GM21390 (cell line): Measurements from ENCODE around the gene TPO.

ENCODE experiments used
- ATAC-seq: cut with Tn5 transposase; IDR thresholded peaks from one replicate; pipeline ENCODE4 v1.9.1; 2021; ENCODE audit not compliant: unreplicated experiment

Gene TPO

DNA sequence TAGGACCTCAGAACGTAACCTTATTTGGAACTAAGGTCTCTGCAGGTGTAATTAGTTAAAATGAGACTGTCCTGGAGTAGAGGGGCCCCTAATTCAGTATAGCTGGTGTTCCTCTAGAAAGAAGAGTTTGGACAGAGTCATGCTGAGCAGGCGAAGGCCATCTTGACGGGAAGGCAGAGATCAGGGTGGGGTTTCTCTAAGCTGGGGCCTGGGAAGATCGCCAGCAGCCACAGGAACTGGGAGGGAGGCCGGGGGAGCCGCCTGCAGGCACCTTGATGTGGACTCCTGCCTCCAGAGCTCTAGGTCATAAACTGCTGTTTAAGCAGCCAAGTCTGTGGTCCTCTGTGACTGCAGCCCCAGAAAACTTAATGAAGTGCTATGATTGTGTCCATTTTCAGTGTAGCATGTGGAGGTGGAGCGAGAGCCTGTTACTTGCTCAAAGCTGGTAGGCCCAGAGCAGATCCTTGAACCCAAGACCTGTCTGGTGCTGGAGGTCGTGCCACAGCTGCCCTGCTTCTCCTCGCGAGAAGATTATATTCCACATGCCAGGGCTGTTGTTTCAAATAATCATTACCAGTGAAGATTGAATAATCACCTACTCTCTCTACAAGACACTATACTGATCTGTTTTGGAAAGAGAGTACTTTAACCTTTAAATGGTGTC is 105.7 kb downstream of the TPO start:
- no peak for ATAC-seq

DNA sequence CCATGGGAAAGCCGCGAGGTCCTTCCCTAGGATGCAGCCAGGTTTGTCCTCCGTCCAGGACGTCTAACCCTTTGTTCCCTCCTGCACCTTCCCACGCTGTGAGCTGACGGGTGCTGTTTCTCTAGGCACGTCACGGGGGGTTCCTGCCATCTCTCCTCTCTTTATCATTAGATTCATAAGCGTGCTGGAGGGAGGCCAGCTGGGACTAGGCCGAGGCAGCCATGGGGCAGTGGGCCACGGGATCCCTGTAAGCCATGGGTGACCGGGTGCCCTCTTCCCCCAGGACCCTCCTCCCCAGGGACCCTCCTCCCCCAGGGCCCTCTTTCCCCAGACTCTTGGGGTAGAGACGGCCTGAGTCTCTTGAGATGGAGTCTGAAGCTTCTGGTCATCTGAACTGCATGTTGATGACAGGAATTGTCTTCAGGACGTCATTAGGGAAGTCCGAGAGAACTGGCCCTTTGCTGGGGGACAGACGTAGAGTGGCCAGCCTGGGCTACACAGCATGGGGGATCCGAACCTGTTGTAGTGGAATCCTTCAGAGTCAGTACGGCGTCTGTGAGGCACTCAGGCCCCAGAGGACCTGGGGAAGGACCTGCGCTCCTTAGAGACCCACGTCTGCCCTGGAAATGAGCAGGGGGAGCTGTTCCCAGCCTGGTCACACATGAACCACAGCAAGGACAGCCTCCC is 108.1 kb downstream of the TPO start:
- no peak for ATAC-seq

DNA sequence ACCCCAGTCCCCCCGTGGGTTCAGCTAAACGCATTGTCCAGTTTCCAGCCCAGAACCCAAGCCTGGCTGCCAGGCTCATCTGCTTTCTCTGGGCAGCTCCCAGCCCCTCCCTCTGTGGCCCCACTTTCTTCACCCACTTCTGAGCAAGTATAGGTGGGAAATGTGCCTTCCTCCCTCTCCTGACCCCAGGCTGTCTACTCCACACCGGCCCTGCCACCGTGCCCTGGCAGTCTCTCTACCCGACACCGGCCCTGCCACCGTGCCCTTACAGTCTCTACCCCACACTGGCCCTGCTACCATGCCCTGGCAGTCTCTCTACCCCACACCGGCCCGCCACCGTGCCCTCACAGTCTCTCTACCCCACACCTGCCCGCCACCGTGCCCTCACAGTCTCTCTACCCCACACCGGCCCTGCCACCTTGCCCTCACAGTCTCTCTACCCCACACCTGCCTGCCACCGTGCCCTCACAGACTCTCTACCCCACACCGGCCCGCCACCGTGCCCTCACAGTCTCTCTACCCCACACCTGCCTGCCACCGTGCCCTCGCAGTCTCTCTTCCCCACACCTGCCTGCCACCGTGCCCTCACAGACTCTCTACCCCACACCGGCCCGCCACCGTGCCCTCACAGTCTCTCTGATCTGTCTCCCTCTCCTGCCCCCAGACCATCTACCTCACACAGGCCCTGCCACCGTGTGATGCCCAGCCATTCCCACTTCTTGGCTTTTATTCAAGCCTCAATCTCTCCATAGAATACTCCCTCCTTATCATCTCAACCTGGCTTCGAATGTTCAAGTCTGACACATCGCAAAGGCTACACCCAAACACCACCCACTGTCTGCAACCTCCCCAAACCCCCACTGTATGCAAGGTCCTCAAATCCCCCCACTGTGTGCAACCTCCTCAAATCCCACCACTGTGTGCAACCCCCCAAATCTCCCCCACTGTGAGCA is 108.9 kb downstream of the TPO start:
- ATAC-seq: no peak

DNA sequence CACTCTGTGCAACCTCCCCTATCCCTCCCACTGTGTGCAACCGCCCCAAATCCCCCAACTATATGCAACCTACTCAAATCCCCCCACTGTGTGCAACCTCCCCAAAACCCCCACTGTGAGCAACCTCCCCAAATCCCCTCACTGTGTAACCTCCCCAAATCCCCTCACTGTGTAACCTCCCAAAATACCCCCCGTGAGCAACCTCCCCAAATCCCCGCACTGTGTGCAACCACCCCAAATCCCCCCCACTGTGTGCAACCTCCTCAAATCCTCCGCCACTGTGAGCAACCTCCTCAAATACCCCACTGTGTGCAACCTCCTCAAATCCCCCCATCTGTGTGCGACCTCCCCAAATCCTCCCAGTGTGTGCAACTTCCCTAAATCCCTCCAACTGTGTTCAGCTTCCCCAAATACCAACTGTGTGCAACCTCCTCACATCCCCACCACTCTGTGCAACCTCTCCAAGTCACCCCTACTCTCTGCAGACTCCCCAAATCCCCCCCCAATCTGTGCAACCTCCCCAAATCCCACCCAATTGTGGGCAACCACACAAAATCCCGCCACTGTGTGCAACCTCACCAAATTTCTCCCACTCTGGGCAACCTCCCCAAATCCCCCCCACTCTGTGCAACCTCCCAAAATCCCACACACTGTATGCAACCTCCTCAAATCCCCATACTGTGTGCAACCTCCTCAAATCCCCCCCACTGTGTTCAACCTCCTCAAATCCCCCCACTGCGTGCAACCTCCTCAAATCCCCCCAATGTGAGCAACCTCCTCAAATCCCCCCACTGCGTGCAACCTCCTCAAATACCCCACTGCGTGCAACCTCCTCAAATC is 114.1 kb downstream of the TPO start:
- ATAC-seq: no peak

DNA sequence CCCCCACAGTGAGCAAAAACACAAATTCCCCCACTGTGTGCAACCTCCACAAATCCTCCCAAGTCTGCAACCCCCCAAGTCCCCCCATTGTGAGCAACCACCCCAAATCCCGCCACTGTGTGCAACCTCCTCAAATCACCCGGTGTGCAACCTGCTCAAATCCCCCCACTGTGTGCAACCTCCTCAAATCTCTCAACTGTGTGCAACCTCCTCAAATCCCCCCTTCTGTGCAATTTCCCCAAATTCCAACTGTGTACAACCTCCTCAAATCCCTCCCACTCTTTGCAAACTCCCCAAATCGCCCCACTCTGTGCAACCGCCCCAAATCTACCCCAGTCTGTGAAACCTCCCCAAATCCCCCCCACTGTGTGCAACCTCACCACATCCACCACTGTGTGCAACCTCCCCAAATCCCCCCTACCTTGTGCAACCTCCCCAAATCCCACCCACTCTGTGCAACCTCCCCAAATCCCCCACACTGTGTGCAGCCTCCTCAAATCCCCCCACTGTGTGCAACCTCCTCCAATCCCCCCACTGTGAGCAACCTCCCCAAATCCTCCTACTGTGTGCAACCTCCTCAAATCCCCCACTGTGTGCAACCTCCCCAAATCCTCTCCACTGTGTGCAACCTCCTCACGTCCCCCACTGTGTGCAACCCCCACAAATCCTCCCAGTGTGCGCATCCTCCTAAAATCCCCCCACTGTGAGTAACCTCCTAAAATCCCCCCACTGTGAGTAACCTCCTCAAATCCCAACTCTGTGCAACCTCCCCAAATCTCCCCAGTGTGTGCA is 115.2 kb downstream of the TPO start:
- ATAC-seq: no peak

DNA sequence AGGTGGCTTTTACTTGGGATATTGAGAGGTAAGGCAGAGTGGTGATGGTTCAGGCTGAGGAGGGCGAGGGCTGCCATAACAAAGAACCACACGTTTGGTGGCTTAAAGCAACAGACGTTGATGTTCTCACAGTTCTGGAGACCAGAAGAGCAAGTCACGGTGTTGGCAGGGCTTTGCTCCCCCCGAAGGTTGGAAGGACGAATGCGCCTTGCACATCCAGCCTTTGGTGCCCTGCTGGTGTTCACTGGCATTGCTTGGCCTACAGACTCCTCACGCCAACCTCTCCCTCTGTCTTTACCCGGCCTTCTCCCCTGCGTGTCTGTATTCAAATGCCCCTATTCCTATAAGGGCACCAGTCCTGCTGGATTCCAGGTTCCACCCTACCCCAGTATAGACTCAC is 125.4 kb downstream of the TPO start:
- no peak for ATAC-seq

DNA sequence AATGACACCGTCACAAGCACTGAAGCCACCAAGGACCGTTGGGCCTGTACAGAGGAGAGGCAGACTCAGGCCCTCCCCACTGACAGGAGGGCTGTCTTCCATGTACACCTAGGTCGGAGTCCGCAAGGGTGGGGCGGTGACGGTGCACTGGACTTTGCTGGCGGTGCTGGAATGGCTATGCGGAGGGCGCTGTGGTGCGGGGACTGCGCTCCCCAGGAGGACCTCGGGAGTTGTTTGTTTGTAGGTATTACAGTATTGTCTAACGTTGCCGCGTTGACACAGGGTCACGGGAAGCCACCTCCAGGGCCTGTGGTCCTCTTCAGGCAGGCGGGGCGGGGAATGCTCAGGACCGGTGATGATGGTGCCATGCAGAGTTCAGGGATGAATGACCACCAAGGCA is 126.2 kb downstream of the TPO start:
- no peak for ATAC-seq

DNA sequence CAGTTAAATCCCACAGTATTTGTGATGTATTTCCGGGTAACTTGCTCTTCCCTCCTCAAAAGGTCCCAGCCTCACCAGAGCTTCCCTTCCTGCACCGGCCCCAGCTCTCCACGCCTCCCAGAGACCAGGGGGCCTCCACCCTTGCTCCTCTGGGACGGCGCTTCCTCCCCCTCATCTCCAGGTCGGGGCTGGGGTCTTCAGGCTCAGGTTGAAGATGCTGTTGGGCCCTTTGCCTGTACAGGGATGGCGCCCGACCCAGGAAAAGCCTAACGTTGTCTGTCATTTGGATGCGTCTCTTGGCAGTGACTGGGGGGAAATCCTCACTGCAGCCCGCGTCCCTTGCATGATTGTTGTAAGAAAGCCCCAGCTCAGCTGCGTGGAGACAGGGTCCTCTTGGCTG is 126.7 kb downstream of the TPO start:
- ATAC-seq: no peak

DNA sequence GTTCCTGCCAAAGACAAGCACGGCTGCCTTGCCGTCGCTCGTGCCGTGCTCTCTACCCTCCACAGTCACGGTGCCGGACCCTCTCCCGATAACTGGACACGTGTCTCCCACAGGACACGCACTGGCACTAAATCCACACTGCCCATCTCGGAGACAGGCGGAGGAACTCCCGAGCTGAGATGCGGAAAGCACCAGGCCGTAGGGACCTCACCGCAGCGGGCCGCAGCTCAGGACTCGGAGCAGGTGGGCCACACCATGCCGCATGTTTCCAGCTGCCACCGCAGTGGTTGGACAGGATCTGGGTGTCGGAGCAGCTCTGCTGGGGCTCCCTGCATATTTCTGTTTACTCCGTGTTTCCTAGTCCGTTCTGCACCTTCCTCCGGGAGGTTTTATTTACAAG is 127.2 kb downstream of the TPO start:
- ATAC-seq: no peak

DNA sequence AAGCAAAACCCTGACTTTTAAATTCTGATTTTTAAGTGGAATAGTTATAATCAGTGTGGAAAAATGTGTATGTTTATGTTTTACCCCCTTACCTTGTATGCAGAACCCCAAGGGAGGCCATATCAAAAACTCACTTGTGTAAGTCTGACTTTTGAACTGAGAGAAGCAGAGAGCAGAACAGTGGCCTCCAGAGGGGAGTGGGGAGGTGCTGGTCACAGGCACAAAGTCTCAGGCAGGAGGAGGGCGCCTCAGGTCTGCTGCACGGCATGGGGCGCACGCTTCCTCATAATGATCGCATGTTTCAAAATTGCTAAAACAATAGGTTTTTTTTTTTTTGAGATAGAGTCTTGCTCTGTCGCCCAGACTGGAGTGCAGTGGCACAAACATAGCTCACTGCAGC is 127.8 kb downstream of the TPO start:
- ATAC-seq: no peak

DNA sequence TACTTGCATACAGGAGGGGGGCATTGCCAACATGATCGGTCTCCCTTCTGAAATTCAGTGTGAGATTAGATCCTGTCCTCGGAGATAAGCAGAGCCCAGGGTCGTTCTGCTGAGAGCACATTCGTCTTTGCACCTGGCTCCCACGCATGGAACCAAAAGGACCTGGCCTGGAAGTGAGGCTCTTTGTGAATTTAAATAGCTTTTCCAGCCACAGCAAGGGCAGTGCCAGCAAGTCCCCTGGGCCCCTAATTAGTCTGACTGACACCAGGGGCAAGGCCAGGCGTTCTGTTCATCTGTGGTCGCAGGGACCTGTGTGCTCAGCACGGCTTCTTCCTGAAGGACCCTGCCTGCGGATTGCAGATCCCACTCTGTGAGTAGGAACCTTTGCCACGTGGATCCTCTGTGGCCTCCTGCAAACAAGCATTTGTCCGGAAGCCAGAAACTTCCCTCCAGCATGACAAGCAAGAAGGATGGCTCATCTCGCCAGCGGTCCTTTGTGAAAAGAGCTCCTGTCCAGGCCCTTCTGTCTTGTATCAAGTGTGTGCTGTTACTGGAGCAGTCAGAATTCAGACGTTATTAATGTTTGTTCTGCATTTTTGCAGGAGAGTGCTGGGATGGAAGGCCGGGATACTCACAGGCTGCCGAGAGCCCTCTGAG is 128.7 kb downstream of the TPO start:
- ATAC-seq: no peak

DNA sequence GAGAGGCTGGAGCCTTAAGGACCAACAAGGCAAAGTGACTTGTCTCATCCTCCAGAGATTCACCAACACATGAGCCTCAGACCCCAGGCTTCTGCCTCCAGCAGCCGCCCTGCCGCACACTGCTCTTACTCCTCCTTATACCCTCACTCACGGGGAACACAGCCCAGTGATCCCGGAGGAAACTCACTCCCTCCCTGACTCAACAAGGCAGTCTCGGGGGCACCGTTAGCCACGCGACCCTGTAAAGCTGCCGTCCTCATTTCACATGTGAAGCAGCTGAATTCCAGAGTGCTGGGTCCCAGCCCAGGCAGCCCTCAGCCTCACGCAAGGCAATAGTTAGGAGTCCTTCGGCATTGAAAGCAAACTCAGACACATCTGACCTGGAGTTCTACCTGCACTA is 129.7 kb downstream of the TPO start:
- no peak for ATAC-seq

DNA sequence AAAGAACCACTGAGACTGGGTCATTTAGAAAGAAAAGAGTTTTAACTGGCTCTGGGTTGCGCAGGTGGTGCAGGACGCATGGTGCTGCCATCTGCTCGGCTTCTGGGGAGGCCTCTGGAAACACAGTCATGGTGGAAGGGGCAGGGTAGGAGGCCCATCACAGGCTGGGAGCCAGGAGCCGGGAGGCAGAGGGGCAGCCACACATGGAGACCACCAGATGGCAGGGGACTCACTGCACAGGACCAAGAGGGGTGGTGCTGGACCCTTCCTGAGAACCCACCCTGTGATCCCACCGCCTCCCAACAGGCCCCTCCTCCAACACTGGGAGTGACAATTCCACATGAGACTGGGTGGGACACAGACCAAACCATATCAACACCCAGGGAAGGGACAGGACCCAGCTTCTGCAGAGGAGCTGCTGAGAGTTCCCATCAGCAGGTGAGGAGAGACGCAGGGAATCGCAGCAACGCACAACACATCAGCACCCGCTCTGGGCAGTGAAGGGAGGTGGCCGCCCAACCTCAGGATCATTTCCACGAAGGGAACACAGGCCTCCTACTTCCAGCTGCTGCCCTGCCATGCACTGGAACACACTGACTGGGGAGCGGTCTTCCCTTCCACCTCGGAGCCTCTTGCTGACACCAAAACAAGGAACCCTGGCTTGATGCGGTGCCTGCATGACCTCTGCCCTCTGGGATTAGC is 130.7 kb downstream of the TPO start:
- ATAC-seq: no peak

DNA sequence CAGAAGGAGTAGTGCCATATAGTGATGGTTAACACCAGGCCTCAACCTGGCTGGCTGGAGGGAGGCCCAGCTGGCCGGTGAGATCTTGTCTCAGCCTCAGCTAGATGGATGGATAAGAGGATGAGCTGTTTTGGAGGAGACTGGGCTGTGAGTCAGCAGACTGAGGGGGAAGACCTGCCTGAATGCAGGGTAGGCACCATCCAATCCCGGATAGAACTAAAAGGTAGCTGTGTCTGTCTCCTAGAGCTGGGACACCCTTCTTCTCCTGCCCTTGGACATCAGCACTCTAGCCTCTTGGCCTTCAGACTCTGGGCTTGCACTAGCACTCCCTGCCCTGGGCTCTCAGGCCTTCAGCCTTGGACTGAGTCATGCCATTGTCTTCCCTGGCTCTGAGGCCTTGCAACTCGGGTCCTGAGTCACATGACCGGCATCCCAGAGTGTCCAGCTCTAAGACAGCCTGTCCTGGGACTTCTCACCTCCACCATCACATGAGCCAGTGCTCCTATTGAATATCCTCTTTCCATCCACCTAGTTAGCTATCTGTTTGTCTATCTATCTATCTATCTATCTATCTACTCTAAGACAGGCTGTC is 131.3 kb downstream of the TPO start:
- ATAC-seq: no peak

DNA sequence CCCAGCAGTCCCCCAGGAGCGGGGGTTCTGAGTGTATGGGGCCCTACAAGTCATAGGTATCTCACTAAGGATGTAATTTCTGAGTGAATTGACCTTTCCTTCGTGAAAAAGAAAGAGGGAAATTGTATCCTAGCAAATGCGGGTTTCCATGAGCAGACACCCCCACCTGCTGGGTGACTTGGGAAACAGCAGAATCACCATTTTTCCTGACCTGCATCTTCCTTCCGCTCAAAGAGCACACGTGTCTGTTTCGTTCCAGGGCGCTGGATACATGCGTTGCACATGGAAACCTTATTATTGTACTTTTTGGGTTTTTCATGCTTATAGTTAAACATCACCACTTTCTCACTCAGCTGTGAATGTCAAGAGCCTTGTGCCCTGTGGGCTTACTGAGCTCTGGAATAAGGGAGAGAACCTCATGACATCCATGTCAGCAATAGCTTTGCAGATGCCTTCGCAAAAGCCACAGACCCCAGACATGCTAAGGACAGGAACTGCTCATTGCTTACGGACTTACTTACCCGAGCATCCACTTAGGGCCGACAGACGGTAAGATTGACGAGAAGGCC is 132.8 kb downstream of the TPO start:
- ATAC-seq: no peak

DNA sequence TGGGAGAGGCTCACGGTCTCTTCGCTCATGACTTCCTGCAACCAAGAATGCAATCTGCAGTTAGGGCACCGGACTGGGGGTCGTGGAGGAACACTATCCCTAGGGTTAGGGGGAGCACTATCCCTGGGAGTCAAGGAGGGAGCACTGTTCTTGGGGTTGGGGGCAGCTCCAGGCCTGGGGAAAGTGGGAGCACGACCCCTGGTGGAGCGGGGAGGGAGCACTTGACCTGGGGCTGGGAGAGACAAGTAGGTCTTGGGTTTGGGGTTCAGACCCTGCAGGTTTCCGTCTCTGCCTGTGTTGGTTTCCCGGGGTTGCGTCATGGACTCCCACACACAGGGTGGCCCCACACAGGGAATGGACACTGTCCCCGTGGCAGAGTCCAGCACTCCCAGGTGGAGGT is 133.6 kb downstream of the TPO start:
- no peak for ATAC-seq

DNA sequence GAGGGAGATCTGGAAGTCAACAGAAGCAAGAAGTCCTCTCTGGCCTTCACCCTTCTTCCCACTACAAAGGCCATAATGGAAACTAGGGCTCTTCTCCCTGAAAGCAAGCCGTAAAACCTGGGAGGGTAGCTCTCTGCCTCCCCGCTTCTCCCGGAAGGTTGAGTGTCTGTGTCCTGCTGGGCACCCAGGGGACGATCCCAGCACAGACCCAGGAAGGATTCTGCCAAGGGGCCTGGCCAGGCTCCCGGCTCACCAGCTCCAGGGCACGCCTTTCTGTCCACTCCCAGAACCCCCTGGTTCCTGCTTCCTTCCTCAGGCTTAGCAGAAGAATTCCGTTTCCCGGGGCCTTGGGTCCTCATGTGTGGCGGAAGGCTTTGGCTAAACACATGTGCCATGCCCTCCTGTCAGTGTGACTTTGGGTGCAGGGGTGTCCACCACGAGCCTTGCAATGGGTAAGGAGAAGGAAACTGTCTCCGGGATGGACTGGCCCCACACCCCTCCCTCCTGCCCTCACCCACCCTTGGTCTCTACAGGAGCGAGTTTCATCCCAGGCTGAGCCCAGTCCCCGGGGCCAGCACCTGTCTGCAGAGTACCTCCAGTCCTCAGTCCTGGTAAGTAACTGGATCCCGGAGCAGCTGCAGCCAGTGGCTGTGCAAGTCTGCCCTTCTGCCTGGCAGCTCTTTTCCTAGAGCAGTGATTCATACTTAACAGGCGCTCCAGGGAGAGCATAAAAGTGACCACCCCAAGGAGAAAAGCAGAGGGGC is 135.8 kb downstream of the TPO start:
- ATAC-seq: no peak

DNA sequence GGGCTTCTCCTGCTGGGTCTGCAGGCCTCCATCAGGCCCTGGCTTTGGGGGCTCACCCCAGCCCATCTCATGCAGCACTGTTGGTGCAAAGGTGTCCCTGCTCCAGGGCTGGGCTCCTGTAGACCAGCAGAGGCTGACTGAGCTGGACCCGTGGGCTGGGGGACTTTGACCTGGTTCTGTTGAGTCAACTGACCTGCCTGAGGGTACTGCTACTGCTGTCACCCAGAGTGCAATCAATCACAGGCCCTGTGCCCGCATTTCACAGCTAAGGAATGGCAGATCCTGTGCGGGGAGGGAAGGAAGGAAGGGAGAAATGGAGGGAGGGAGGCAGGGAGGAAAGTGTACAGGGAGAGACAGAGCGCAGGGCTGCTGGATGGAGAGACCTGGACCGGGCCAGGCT is 136.8 kb downstream of the TPO start:
- ATAC-seq: no peak
